ENCODE measurements around the gene CORIN.

Gene CORIN, protein sequence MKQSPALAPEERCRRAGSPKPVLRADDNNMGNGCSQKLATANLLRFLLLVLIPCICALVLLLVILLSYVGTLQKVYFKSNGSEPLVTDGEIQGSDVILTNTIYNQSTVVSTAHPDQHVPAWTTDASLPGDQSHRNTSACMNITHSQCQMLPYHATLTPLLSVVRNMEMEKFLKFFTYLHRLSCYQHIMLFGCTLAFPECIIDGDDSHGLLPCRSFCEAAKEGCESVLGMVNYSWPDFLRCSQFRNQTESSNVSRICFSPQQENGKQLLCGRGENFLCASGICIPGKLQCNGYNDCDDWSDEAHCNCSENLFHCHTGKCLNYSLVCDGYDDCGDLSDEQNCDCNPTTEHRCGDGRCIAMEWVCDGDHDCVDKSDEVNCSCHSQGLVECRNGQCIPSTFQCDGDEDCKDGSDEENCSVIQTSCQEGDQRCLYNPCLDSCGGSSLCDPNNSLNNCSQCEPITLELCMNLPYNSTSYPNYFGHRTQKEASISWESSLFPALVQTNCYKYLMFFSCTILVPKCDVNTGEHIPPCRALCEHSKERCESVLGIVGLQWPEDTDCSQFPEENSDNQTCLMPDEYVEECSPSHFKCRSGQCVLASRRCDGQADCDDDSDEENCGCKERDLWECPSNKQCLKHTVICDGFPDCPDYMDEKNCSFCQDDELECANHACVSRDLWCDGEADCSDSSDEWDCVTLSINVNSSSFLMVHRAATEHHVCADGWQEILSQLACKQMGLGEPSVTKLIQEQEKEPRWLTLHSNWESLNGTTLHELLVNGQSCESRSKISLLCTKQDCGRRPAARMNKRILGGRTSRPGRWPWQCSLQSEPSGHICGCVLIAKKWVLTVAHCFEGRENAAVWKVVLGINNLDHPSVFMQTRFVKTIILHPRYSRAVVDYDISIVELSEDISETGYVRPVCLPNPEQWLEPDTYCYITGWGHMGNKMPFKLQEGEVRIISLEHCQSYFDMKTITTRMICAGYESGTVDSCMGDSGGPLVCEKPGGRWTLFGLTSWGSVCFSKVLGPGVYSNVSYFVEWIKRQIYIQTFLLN

DNA sequence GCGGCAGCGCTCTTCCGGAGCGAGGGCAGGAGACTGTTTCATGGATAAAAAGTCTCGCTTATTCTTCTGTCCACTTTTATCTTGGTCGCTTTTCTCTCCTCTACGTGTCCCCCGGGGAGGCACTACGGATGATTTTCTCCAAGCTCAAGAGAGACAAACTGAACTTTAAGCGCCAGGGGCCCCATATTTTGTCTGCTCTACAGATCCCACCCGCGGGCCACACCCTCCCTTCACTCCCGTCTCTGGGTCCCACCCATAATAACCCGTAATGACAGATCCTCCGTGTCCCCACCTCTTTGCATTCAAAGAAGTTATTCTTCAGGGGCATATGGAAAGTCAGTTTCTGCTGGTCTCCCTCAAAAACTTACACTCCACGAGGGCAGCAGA lies at the start of gene CORIN:
CORIN (minus strand) TSS at position 160 of the 387 bp plus-strand sequence; CDS start at position 42, 118 bp downstream.
- no peak for DNase-seq (ENCODE audit: extremely low spot score)
- POLR2A ChIA-PET = interaction anchor here (1.6 kb wide), 1 partner anchor 76 kb away, joined by 5 read pairs; the partner anchor contains the start of gene NFXL1
- no peak for TF ChIP-seq FOXK2 (IDR thresholded peaks at IDR 0.05)
- no peak for TF ChIP-seq ARNT (IDR thresholded peaks at IDR 0.05)
- no peak for TF ChIP-seq FOXM1 (IDR thresholded peaks at IDR 0.05; ENCODE audit: borderline replicate concordance)
- TF ChIP-seq CTBP1 (IDR thresholded peaks at IDR 0.05; ENCODE audit: borderline replicate concordance) = no peak
- TF ChIP-seq ZNF384 (IDR thresholded peaks at IDR 0.05) = no peak
- no peak for TF ChIP-seq TARDBP (IDR thresholded peaks at IDR 0.05)
- no peak for TF ChIP-seq FOXA1 (IDR thresholded peaks at IDR 0.05)
- no peak for TF ChIP-seq LEF1 (IDR thresholded peaks at IDR 0.05; ENCODE audit: borderline replicate concordance)
- no peak for TF ChIP-seq HDGF (IDR thresholded peaks at IDR 0.05; ENCODE audit: borderline replicate concordance)
- no peak for TF ChIP-seq BHLHE40 (IDR thresholded peaks at IDR 0.05; ENCODE audit: borderline replicate concordance)
- no peak for TF ChIP-seq SP1 (IDR thresholded peaks at IDR 0.05)
- TF ChIP-seq NFRKB (IDR thresholded peaks at IDR 0.05) = no peak
- TF ChIP-seq, protein P1, sequence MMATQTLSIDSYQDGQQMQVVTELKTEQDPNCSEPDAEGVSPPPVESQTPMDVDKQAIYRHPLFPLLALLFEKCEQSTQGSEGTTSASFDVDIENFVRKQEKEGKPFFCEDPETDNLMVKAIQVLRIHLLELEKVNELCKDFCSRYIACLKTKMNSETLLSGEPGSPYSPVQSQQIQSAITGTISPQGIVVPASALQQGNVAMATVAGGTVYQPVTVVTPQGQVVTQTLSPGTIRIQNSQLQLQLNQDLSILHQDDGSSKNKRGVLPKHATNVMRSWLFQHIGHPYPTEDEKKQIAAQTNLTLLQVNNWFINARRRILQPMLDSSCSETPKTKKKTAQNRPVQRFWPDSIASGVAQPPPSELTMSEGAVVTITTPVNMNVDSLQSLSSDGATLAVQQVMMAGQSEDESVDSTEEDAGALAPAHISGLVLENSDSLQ (IDR thresholded peaks at IDR 0.05) = no peak
- TF ChIP-seq ELF4 (IDR thresholded peaks at IDR 0.05) = no peak
- TF ChIP-seq L3MBTL2 (conservative IDR thresholded peaks at IDR 0.05) = no peak
- no peak for TF ChIP-seq SUZ12 (IDR thresholded peaks at IDR 0.05)
- CTCF ChIA-PET = interaction anchor here (1.9 to 2.0 kb wide), 2 partner anchors 10 to 133 kb away, joined by 7 to 20 read pairs; no protein-coding TSS in a partner anchor

DNA sequence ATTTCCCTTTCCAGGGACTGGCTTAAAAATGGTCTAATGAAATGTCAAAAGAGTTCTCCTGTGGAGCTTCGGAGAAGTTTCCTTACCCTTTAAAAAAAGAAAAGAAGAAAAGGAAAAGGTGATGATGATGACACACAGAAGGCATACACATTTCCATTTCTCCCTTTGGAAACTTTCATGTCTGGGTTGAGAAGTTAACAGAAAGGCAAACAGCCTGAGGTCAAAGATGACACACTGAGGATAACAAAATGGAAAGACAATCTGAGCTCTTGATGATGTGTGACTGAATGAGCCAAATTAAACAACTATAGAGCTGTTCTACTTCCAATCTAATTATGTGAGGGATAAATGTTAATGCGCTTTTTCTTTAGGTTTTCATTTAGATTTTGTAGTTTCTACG lies 44.4 kb upstream of the CORIN start:
- CTCF ChIA-PET = no interaction called here
- TF ChIP-seq FOXM1 (IDR thresholded peaks at IDR 0.05; ENCODE audit: borderline replicate concordance) = no peak
- no peak for TF ChIP-seq TARDBP (IDR thresholded peaks at IDR 0.05)
- no peak for TF ChIP-seq FOXK2 (IDR thresholded peaks at IDR 0.05)
- no peak for TF ChIP-seq ARNT (IDR thresholded peaks at IDR 0.05)
- no peak for TF ChIP-seq CTBP1 (IDR thresholded peaks at IDR 0.05; ENCODE audit: borderline replicate concordance)
- TF ChIP-seq HDGF (IDR thresholded peaks at IDR 0.05; ENCODE audit: borderline replicate concordance) = no peak
- TF ChIP-seq LEF1 (IDR thresholded peaks at IDR 0.05; ENCODE audit: borderline replicate concordance) = no peak
- TF ChIP-seq ELF4 (IDR thresholded peaks at IDR 0.05) = no peak
- POLR2A ChIA-PET = interaction anchor here (1.9 kb wide), 1 partner anchor 32 kb away, joined by 4 read pairs; the partner anchor contains the start of gene NFXL1
- no peak for DNase-seq (ENCODE audit: extremely low spot score)

DNA sequence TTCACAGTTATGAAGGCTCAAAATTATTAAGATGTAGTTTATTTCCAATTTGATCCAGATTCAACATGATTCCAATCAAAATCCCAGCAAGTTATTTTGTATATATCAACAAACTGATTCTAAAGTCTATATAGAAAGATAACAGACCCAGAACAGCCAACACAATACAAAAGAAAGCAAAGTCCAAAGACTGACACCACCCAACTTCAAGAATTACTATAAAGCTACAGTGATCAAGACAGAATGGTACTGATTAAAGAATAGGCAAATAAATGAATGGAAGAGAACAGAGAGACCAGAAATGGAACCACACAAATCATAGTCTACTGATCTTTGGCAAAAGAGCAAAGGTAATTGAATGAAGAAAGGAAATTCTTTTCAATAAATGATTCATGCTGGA lies 41.6 kb upstream of the CORIN start:
- CTCF ChIA-PET = no interaction called here
- POLR2A ChIA-PET = no interaction called here
- no peak for DNase-seq (ENCODE audit: extremely low spot score)
- TF ChIP-seq, protein P1 (IDR thresholded peaks at IDR 0.05) = no peak
- TF ChIP-seq SP1 (IDR thresholded peaks at IDR 0.05) (no peak), FOXA1 (IDR thresholded peaks at IDR 0.05) (no peak), CTBP1 (IDR thresholded peaks at IDR 0.05; ENCODE audit: borderline replicate concordance) (no peak), HDGF (IDR thresholded peaks at IDR 0.05; ENCODE audit: borderline replicate concordance) (no peak), NFRKB (IDR thresholded peaks at IDR 0.05) (no peak), ZNF384 (IDR thresholded peaks at IDR 0.05) (no peak), TARDBP (IDR thresholded peaks at IDR 0.05) (no peak), FOXK2 (IDR thresholded peaks at IDR 0.05) (no peak), LEF1 (IDR thresholded peaks at IDR 0.05; ENCODE audit: borderline replicate concordance) (no peak), SUZ12 (IDR thresholded peaks at IDR 0.05) (no peak), FOXM1 (IDR thresholded peaks at IDR 0.05; ENCODE audit: borderline replicate concordance) (no peak), ELF4 (IDR thresholded peaks at IDR 0.05) (no peak), ARNT (IDR thresholded peaks at IDR 0.05) (no peak), L3MBTL2 (conservative IDR thresholded peaks at IDR 0.05) (no peak), BHLHE40 (IDR thresholded peaks at IDR 0.05; ENCODE audit: borderline replicate concordance) (no peak)

DNA sequence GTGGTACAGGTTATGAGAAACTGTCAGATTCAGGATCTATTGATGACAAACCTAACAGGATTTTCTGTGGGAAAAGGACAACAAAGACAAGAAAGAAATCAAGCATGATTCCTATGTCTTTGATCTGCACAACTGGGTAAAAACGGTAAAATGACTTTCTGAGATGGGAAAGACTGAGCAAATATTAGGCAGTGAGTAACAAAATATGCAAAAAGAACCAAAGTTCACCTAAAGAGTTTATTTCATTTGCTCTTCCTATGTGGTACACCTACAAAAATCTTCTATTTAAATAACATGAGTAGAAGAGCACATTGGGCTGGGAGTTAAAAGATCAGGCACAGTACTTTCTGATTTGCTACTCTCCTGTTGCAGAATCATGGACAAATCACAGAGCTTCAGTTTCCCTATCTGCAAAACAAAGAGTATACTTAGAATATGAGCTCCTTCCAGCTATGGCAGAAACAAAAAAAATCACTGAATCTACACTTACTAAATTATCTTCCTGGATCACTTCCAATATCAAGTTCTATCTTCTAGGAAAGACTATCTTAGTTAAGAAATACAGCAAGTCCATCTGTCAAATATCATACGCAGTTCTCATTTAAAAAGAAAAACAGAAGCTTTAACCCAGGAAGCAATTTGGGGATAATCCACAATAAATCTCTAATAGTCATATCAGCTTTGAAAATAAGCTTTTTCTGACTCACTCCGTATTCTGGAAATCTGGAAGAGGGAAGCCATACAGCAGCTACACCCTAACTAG lies 39.1 kb upstream of the CORIN start:
- CTCF ChIA-PET = no interaction called here
- POLR2A ChIA-PET = no interaction called here
- DNase-seq (ENCODE audit: extremely low spot score) = no peak

More for the DNA sequence above, 39.1 kb upstream of the CORIN start:
- TF ChIP-seq ARNT (IDR thresholded peaks at IDR 0.05) (no peak), L3MBTL2 (conservative IDR thresholded peaks at IDR 0.05) (no peak), ZNF384 (IDR thresholded peaks at IDR 0.05) (no peak), SP1 (IDR thresholded peaks at IDR 0.05) (no peak), HDGF (IDR thresholded peaks at IDR 0.05; ENCODE audit: borderline replicate concordance) (no peak), NFRKB (IDR thresholded peaks at IDR 0.05) (no peak), SUZ12 (IDR thresholded peaks at IDR 0.05) (no peak), ELF4 (IDR thresholded peaks at IDR 0.05) (no peak), FOXM1 (IDR thresholded peaks at IDR 0.05; ENCODE audit: borderline replicate concordance) (no peak), BHLHE40 (IDR thresholded peaks at IDR 0.05; ENCODE audit: borderline replicate concordance) (no peak), CTBP1 (IDR thresholded peaks at IDR 0.05; ENCODE audit: borderline replicate concordance) (no peak), FOXK2 (IDR thresholded peaks at IDR 0.05) (no peak), LEF1 (IDR thresholded peaks at IDR 0.05; ENCODE audit: borderline replicate concordance) (no peak), TARDBP (IDR thresholded peaks at IDR 0.05) (no peak), FOXA1 (IDR thresholded peaks at IDR 0.05) (no peak)
- TF ChIP-seq, protein P1 (IDR thresholded peaks at IDR 0.05) = no peak

Measured in HEK293T (cell line).